GM21423 (cell line): ENCODE results near the gene IGIP.
A peak's percentile ranks its signal among the peaks of the same experiment; 100 is the strongest.

Experiments
- ATAC-seq: cut with Tn5 transposase; IDR thresholded peaks from one replicate; pipeline ENCODE4 v1.9.1; 2021; ENCODE audit warnings: mild to moderate bottlenecking, moderate library complexity; ENCODE audit not compliant: unreplicated experiment

Gene IGIP

DNA sequence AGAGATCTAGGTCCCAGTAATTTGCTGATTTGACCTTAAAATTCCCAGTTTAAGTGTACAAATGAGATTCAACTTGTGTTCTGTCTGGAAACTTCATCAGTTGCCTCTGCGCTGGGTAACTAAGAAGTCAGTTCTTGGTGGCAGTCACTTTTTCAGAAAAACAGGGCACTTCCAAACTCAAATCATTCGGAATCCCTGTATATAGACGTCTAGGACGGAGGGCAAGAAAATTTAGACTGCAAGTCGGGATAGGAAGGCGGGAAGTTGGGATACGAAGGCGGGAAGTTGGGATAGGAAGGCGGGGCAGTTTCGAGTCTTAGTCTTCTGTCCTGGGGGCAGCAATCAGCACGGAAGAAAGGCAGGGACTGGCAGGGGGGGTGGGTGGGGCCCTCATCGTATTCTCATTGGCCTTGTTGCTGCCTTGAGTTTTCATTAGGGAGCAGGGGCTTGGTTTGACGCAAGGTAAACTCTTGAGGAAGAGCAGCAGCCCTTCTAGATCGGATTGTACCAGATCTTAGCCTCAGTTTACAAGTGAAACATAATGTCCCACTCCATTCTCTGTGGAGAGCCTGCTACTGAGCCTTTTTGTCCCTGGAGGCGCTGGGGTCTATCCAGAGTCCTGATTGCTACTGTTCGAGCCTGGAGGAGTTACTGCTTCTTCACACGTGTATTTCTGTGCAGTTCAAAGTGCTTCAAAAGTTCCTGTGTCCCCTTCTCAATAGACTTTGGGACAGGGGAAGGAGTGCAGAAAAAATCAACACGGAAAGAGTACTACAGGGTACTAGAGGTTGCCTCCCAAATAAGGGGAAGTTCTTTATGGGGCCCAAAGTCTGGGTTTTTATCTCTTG, 14.5 kb upstream of the IGIP start:
- no peak for ATAC-seq

DNA sequence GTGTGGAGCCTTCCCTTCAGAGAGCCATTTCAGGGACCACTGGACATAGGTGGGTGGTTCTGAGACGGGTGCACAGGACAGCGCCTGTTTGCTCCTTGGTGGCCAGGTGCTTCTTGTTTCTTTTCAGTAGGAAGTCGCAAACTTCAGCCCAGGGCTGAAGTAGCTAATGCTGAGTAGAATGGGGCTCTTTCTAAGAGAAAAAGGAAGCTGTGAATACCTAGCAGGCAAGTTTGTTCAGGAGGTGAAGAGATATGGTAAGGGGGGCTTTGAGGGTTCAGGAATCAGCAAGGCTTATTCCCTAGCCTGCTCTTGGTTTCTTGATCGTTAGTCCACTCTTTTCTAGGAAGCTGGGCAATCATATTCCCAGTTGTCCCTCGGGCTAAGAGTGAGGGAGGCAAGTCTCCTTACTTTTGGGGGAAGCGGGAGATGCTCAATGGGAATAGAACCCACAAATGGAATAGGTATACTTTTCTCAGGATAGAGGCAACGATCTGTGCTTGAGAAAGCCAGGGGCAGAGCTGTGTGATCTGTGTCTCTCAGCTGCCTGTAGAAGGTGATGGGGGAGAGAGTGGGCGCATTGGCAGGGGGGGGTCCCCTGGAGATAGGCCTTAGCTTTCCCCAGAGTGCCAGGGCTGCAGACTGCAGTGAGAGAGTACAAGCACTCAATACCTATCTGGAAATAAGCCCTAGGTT, 13.7 kb upstream of the IGIP start:
- no peak for ATAC-seq

DNA sequence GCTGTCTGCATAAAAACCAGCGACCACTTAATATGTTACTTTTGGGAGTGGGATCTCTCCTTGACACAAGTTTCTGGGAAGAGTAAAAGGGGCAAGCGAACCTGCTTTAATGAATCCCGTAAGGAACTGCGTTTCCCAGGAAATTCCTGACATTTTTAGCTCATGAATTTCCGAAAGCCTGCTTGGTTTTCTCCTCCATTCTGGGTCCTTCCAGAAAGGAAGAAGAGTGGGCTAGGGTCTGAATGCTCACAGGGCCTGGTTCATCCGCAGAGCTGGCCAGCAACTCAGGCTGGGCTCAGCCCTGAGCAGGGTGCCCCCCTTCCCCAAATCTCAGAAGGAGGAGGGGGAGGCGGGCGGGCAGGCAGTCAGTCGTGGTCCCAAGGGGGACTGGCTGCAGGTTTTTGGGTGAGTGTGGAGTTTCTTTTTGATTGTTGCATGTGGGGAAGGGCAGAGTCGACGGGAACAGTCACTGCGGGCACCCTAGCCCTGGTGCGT, 13.0 kb upstream of the IGIP start:
- ATAC-seq = no peak

DNA sequence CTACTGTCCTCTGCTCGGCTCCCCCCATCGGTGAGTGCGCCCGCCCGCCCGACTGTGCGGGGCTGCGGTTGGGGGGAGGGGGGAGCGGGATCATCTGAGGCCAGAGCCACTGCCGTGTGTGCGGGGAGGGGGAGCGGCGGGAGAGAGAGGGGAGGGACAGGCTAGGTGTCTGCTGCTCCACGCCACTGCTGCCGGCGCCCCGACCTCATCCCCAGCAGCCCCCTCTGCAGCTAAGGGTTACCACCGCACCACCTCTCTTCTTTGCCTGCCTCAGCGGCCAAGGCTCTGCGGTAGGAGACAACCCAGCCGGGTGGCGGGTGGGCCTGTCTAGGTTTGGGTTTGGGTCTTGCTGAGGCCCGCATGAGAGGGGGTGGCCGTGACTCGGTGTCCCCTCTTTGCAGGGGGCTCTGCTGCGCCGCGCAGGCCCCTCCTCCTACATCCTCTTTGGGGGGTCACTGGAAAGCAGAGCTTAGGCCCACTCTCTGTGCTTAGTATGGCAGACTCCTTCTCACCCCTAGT, 12.5 kb upstream of the IGIP start:
- no peak for ATAC-seq

DNA sequence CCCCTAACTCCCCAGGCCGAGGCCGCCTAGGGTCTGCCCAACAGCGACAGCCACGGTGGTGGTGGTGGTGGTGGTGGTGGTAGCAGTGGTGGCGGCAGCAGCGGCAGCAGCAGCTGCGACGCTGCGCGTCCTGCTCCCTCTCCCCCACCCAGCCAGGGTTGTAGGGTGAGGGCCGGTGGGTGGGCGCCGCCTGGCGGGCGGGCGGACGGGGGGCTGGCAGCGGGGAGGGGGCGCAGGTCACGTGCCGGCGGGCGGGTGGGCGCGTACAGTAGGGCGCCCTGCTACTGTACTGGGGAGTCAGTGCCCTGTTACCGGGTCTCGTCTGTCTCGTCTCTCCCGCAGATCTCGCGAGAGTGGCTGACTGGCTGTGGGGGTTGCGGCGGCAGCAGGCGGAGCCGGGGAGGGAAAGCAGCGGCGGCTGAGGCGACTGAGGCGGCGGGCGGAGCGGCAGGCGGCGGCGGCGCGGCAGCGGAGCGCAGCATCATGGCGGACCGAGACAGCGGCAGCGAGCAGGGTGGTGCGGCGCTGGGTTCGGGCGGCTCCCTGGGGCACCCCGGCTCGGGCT, 12.0 kb upstream of the IGIP start, which contains the start of gene PURA:
PURA (plus strand) TSS at position 411 of the 565 bp plus-strand sequence; CDS start at position 484, 73 bp downstream.
- peak; percentile 88 for ATAC-seq

DNA sequence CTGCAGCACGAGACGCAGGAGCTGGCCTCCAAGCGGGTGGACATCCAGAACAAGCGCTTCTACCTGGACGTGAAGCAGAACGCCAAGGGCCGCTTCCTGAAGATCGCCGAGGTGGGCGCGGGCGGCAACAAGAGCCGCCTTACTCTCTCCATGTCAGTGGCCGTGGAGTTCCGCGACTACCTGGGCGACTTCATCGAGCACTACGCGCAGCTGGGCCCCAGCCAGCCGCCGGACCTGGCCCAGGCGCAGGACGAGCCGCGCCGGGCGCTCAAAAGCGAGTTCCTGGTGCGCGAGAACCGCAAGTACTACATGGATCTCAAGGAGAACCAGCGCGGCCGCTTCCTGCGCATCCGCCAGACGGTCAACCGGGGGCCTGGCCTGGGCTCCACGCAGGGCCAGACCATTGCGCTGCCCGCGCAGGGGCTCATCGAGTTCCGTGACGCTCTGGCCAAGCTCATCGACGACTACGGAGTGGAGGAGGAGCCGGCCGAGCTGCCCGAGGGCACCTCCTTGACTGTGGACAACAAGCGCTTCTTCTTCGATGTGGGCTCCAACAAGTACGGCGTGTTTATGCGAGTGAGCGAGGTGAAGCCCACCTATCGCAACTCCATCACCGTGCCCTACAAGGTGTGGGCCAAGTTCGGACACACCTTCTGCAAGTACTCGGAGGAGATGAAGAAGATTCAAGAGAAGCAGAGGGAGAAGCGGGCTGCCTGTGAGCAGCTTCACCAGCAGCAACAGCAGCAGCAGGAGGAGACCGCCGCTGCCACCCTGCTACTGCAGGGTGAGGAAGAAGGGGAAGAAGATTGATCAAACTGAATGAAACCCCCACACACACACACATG, 11.2 kb upstream of the IGIP start:
- peak; percentile 37 for ATAC-seq

DNA sequence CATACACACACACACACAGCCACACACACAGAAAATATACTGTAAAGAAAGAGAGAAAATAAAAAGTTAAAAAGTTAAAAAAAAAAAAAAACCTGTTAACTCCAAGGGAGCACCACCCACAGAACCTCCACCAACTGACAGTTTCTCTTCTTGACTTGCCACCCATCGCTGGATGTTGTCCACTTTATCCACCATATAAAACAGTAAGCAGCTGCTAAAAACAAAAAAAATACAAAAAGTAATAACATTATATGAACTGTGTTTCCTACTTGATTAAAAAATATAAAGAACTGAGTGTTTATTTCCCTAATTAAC, 10.6 kb upstream of the IGIP start:
- no peak for ATAC-seq

DNA sequence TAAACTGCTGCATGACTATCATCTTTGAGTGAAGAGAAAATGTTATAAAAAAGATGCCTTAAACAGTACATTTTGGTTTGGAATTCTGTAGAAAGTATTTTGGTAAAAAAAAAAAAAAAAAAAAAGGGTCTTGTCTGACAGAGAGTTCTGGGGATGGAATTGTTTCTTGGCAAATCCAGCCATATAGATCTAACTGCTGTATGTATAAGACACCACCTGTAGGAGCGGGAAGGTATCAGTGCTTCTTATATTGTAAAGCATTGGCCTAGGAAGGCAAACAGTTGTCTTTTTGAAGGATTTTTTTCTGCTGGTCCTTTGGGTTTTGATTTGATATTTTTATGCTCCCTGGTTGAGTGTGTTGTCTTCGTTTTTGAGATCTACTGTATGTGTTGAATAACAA, 9.0 kb upstream of the IGIP start:
- ATAC-seq = no peak

DNA sequence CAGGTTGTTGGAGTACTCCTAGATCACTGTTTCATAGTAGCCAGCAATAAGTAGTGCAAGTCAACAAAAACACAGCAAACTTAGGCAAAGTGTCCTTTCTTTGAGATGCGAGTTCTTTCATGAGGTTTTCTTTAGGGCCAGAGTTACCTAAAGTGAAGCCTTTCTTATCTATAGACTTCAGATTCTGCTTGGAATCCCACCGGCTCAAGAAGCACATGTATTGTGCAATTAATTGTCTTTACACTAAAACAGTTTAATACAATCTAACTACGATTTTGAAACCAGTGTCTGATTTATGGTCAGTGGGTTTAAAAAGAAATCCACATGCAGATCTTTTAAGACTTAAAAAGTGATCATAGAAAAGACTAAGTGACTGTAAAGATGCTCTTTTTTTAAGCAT, 8.2 kb upstream of the IGIP start:
- no peak for ATAC-seq

DNA sequence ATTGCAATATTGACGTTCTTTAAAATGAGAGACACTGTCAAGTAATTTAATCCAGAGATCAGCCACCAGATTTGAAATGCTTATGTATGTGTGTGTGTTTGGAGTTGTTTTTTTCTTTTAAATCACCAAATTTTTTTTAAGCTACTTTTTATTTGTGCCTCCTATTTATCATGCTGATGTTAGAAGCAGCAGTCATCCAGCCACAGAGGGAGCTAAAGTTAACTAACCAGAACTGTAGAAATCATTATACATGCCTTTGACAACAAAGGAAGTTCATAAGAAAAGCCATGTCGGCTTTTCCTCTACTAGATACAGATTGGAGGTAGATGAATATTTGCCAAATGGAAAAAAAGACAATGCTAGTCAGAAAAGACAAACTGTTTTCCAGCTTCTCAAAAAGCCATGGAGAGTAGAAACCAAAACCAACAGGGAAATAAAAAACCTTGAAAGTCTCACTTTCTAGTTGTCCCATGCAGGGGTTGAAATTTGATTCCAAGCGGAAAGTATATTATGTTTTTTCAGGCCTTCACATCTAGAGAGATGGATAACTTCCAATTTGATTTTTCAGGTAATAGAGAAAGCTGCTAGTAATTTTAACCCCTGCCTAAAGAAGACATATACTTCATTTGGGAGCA, 7.3 kb upstream of the IGIP start:
- no peak for ATAC-seq

DNA sequence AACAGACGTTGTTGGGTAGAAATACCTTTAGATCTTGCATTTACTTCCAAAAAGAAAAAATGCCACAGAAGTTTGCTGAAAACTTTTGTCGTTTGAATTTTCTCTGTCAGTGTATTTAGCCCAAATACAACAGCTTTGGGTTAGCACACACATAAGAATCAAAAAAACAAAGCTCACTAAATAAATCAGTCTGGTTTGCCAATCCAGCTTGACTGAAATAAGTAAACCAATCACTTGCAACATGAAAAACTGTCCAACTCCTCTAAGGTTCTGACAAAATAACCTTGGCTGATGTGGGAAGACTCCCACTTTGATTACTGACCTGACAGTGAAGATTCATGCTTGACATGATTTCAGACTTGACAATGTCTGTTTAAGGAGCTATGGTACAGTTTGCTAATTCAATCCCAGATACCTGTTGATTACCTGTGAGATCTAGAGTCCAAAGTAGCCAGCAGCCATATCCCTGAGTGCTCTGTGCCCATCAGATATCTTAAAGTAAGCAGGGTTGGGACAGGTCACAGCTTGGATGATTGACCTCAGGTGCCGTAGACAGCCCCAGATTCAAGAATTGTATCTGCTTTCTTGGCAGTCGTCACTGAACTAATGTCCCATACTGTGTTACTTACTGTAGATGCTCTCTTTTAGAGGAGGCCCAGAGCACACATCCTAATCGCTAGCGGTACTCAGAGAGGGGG, 727 bp downstream of the IGIP start:
- no peak for ATAC-seq

DNA sequence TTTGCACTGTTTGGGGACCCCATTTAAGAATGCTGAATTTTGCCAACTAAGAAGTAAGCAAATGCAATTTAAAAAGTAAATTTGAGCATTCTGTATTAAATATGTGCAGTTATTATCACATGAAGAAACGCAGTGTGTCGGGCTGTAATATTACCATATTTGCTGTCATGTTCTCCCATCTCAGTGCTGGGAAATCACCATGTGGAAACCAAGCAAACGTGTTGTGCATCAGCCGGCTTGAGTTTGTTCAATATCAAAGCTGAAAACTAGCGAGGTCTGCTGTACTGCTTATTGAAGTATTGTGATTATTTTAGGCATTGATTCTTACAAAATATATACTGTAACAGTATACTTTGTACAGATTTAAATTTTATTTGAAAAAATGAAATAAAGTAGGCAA, 2.6 kb downstream of the IGIP start:
- ATAC-seq = no peak

DNA sequence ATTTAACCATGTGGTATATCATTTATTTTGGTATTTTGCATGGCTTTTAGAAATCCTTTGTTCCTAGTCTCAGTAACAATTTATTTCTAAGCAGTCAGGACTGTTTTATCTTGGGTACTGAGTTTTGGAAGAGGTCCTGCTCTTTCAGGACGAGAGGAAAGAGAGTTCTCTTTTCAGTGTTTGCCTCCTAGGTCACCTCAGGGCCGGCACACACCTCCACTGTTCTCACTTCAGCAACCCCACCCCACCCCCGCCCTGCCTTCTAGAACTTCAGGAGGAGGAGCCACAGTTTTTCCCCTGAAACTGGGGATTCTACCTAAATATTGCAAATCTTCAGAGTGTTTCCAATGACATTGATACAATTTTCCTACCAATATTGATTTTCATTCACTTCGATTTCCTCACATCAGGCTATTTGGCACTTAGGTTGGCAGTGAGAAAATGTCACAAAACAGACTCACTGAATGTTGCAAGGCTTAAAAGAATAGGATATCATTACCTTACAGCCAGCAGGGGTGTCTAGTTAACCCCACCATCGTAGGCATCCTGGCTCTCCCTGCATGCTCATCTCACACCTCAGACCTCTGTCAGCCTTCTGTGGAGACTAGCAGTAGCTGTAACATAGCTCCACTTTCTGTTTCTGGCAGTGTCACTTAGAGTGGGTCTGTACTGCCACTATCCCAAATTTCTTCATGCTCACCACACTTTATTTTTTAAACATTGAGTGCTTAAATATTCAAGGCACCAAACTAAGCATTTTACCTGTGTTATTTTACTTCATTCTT, 5.4 kb downstream of the IGIP start:
- no peak for ATAC-seq

DNA sequence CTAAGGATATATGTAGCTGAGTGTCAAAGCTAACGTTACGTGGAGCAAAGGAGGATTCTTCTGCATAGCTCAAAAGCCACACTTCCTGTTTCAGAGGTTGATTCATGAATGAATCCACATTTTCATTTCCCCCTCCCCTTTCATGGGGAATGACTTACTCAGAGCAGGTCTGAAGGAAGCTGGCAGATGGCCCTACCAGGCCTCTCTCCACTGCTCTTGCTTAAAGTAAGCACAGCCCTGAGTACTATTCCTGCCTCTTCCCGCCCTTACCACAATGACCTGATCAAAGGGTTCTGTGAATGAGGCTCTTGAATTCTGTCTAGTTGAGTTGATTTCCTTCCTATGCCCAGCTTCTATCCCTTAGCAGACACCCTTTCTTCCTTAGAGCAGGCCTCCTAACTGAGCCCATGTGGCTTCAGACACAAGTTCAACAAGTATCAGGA, 6.3 kb downstream of the IGIP start:
- ATAC-seq = no peak

DNA sequence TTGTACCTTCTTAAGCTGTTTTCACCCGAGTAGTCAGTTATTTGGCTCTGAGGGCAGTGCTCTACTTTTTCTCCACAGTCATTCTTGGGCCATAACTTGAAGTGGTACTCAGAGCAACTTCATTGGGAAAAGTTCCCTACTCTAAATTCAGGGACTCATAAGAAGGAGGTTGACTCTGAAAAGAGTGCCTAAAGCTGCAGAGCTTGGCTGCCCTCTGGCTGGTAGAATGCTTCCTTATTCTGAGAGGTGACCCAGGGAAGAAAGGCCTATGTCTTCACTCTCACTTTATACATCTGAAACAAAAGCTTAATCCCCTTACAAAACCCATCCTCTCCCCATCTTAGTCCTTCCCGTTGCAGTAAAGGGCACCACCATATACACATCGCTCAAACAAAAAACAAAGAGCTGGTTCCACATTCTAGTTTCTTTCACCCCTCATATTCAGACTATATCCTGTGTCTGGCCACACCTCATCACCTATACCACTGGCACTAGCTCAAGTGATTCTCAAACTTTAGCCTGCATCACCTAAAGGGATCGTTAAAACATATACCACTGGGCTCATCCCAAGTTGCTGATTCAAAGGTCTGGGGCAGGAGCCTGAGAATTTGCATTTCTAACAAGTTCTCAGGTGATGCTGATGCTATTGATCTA, 7.9 kb downstream of the IGIP start:
- ATAC-seq = no peak

DNA sequence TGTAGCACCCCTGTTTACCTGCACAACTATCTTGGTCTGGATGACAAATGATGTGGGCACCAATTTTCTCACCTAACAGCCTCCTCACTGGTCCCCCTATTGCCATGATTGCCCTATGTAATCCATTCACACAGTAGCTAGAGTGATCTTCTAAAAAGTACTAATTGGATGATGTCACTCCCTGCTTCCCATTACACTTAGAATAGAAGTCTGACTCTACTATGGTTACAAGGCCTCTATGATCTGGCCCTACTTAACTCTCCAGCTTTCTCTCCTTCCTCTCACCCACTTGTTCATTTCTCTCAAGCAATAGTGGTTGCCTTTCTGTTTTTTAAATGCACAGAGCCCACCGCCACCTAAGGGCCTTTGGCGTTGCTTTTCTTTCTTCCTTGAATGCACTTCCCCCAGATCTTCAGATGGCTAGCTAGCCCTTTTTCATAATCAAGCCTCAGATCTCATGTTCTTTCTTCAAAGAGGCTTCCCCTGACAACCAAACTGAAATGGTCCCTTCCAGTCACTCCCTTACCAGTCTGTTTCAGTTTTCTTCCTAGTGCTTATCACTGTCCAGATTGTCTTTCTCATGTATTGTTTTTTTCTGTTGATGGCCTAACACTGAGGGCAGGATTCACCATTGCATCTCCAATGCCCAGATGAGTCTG, 8.7 kb downstream of the IGIP start:
- ATAC-seq = no peak

DNA sequence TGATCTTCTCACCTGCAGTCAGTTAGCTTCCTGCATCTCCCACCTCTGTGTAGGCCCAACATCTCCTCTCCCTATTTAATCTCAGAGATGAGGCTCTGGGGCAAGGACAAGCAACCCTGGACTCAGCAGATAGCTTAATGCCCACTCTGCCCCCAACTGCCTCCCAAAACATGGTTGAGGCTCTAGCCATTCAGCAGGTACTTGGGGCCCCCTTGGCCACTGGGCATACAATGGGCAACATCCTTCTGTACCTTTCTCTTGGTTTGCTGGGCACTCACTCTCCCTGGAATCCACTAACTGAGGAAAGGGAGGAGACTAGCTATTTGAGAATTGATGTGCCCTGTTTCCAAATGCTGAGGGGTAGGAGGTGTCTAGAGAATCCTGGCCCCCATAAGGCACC, 9.4 kb downstream of the IGIP start:
- ATAC-seq = no peak

DNA sequence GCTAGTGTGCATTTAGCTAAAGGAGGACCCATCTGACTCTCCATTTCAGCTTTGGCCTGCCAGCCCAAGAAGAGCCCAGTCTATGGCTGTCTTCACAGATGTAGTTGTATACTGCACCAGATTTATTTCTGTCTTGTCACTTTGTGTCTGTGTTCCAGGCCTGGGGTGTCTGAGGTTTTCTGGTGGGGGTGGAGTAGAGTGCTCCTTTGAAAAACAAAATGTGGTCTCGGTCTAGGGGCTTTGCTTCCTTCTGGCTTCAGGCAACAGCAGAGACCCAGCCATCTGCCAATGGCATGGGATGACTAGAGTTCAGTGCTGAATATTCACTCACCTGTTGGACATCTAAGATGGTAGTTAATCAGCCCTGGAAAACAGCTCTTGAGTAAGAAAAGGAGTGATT, 10.9 kb downstream of the IGIP start:
- ATAC-seq = no peak
